Endothelial cell of umbilical vein (primary cell): ENCODE measurements around the gene ARMC7. TPM values are rescaled to one million over a fixed set of nuclear protein-coding genes. Genes with fewer than 3 reads are reported as not detected.

Experiments
- BruUV-seq: library from RNA; stranded (reverse); fragments of 400-500 nt; replicated peaks from 2 replicates; lab custom pipeline; 2021; lab: Mats Ljungman, UMichigan
- CTCF ChIA-PET: fragments of 300-600, 350-600 bp; sonication (Branson Sonifier 250); formaldehyde crosslinking; loops from one replicate; lab custom pipeline; 2021; ENCODE audit warnings: antibody characterized with exemption, inconsistent platforms; lab: Charles Lee
- POLR2A ChIA-PET: fragments of 300-600, 350-600 bp; sonication (Branson Sonifier 250); formaldehyde crosslinking; loops from one replicate; lab custom pipeline; 2021; ENCODE audit warnings: antibody characterized with exemption, inconsistent platforms; lab: Charles Lee
- DNase-seq: peaks from one replicate; pipeline ENCODE4 v3.0.0-alpha.2; 2011; ENCODE audit warnings: low read depth, low spot score
- FAIRE-seq: peaks from 2 replicates; lab custom pipeline; 2011; peaks lifted over from hg19 to GRCh38; lab: Jason Lieb, UNC
- H2AFZ ChIP-seq: 2 replicates; pipeline ENCODE4 v1.6.0; 2012; ENCODE audit warnings: low read depth, low read length, control low read depth, inconsistent platforms
- H3K27ac ChIP-seq: 2 replicates; pipeline ENCODE4 v1.5.1; 2011; ENCODE audit warnings: low read depth, mild to moderate bottlenecking, control low read depth, low read length, moderate library complexity; ENCODE audit not compliant: insufficient read depth
- H3K27me3 ChIP-seq, 2 experiments: 2 replicates each; pipeline versions ENCODE4 v1.6.0 to v1.6.1; 2011; ENCODE audit warnings: low read length in 2 of 2, mixed read lengths in 1 of 2; ENCODE audit not compliant: control insufficient read depth in 2 of 2, insufficient read depth in 2 of 2
- H3K36me3 ChIP-seq, 2 experiments: 2 replicates in 1 of 2; 3 replicates in 1 of 2; pipeline ENCODE4 v1.5.1; 2011; ENCODE audit warnings: low read length in 2 of 2, mild to moderate bottlenecking in 1 of 2, moderate library complexity in 1 of 2; ENCODE audit not compliant: control insufficient read depth in 2 of 2, insufficient read depth in 2 of 2; ENCODE audit errors: extremely low read depth in 1 of 2
- H3K4me1 ChIP-seq: 3 replicates; pipeline ENCODE4 v1.5.1; 2011; ENCODE audit warnings: mild to moderate bottlenecking, low read length; ENCODE audit not compliant: control insufficient read depth, insufficient read depth; ENCODE audit errors: extremely low read depth
- H3K4me2 ChIP-seq: 2 replicates; pipeline ENCODE4 v1.6.1; 2011; ENCODE audit warnings: low read length, control low read depth, mixed read lengths; ENCODE audit not compliant: insufficient read depth
- H3K4me3 ChIP-seq, 3 experiments: fragments of 200-600 bp in 1 of 3; sonication (generic), shearing (Covaris generic) in 1 of 3; replicated peaks in 1 of 3; 2 replicates each; pipeline ENCODE4 v1.5.1; 2011 to 2016; ENCODE audit warnings: control low read depth in 3 of 3, low read length in 3 of 3, mild to moderate bottlenecking in 2 of 3, inconsistent platforms in 1 of 3, low read depth in 1 of 3, moderate library complexity in 1 of 3; ENCODE audit not compliant: insufficient read depth in 1 of 3
- H3K79me2 ChIP-seq: 2 replicates; pipeline ENCODE4 v1.6.0; 2012; ENCODE audit warnings: low read length, inconsistent platforms; ENCODE audit not compliant: control insufficient read depth, insufficient read depth
- H3K9ac ChIP-seq: replicated peaks from 2 replicates; pipeline ENCODE3; 2011; ENCODE audit warnings: low read length, control low read depth; ENCODE audit not compliant: insufficient read depth; ENCODE audit errors: extremely low read depth
- H3K9me1 ChIP-seq: replicated peaks from 3 replicates; pipeline ENCODE4 v1.6.0; 2011; ENCODE audit warnings: mild to moderate bottlenecking, low read length; ENCODE audit not compliant: control insufficient read depth, insufficient read depth; ENCODE audit errors: extremely low read depth
- H3K9me3 ChIP-seq: replicated peaks from 2 replicates; pipeline ENCODE4 v1.5.1; 2012; ENCODE audit warnings: low read length, inconsistent platforms; ENCODE audit not compliant: control insufficient read depth, insufficient read depth
- H4K20me1 ChIP-seq: replicated peaks from 2 replicates; pipeline ENCODE3; 2011; ENCODE audit warnings: mild to moderate bottlenecking, low read length; ENCODE audit not compliant: control insufficient read depth, insufficient read depth; ENCODE audit errors: extremely low read depth
- CTCF ChIP-seq, 2 donors: IDR thresholded peaks; 1 replicate in 1 of 2; 2 replicates in 1 of 2; pipeline ENCODE4 v1.5.1; 2011; ENCODE audit warnings: low read length in 2 of 2, mild to moderate bottlenecking in 2 of 2, moderate library complexity in 2 of 2, control low read depth in 1 of 2, inconsistent platforms in 1 of 2, low read depth in 1 of 2; ENCODE audit not compliant: insufficient read depth in 1 of 2; ENCODE audit errors: extremely low read depth in 1 of 2
- EZH2 ChIP-seq: IDR thresholded peaks from 2 replicates; pipeline ENCODE4 v1.6.1; 2012; ENCODE audit warnings: borderline replicate concordance, low read depth, mild to moderate bottlenecking, moderate library complexity, low read length, inconsistent platforms; ENCODE audit not compliant: severe bottlenecking
- FOS ChIP-seq: IDR thresholded peaks from 2 replicates; pipeline ENCODE4 v1.6.1; 2011; ENCODE audit warnings: mild to moderate bottlenecking, low read length, moderate library complexity, borderline replicate concordance; ENCODE audit not compliant: insufficient read depth
- GATA2 ChIP-seq: IDR thresholded peaks from 2 replicates; pipeline ENCODE4 v1.7.0; 2011; ENCODE audit warnings: low read depth, mild to moderate bottlenecking, moderate library complexity, mixed read lengths, low read length; ENCODE audit not compliant: insufficient read length, insufficient read depth
- JUN ChIP-seq: IDR thresholded peaks from 2 replicates; pipeline ENCODE4 v1.6.1; 2011; ENCODE audit warnings: borderline replicate concordance, low read depth; ENCODE audit not compliant: insufficient read length, insufficient read depth
- MAX ChIP-seq: IDR thresholded peaks from 2 replicates; pipeline ENCODE4 v1.6.1; 2011; ENCODE audit not compliant: insufficient read depth, insufficient read length
- MYC ChIP-seq: IDR thresholded peaks from one replicate; pipeline ENCODE4 v1.6.1; 2011; ENCODE audit warnings: mild to moderate bottlenecking, low read depth, low read length
- POLR2A ChIP-seq: IDR thresholded peaks from 2 replicates; pipeline ENCODE4 v1.6.1; 2012; ENCODE audit warnings: low read depth, mild to moderate bottlenecking, control low read depth, low read length
- POLR2AphosphoS5 ChIP-seq: IDR thresholded peaks from 2 replicates; pipeline ENCODE4 v1.6.1; 2012; ENCODE audit warnings: low read depth, mild to moderate bottlenecking, control low read depth, low read length, moderate library complexity; ENCODE audit not compliant: insufficient read depth
- dilution Hi-C: fragments of 300-500 bp; cut with MboI; formaldehyde crosslinking; loops from one replicate; pipeline ENCODE4 v1.15.0; 2019; ENCODE audit warnings: low sequenced_read_pairs; ENCODE audit not compliant: extremely low pct_ligation_motif_present
- intact Hi-C: fragments of 100-400 bp; cut with micrococcal nuclease; formaldehyde crosslinking; loops from one replicate; pipeline ENCODE4 v1.10.0; 2022
- polyA plus RNA-seq, 4 experiments: library from polyadenylated mRNA; depleted of rRNA in 3 of 4; stranded (reverse) in 3 of 4; unstranded in 1 of 4; fragments of >200 nt; gene quantifications; 2 replicates each; pipeline versions ENCODE4 v1.2.1 to v1.2.3, GENCODE V29; 2011 to 2012; ENCODE audit warnings: missing spikeins in 1 of 4
- total RNA-seq: library from RNA; stranded (reverse); gene quantifications from 2 replicates; pipeline ENCODE4 v1.2.3, GENCODE V29; 2021

Gene ARMC7
- total and polyA plus RNA-seq, 2 donors (not counting 3 experiments of a cell fraction or from before 2014, with no cell fraction given), result 11.8 to 15.7 TPM

DNA sequence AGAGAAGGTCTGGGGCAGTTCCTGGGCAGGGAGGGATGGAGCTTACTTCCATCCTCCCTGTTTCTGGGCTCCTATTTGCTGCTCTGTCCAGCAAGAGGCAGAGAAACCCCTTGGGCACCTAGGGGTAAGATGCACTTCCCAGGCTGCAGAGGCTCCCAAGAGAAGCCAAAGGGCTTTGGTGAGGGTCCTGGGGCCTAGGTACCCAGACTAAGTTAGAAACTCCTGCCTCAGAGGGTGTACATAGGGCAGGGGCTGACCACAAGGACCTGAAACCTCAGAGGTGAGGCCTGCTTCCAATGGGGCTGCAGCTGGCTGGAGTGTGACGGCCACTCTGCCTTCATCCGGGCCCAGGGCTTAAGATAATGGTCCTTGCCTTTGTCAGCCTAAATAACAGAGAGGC lies 1.6 kb upstream of the ARMC7 start:
- H3K9me3 ChIP-seq, result no peaks in the 10 kb centered on the region
- H3K27ac ChIP-seq, result no peak overlapping the region
- H3K4me2 ChIP-seq, result no peak overlapping the region
- H3K4me3 ChIP-seq, result no peak overlapping the region
- H3K36me3 ChIP-seq, result no peaks in the 10 kb centered on the region
- no peak overlapping the region for H2AFZ ChIP-seq
- DNase-seq (no peak), FAIRE-seq (no peak)
- dilution Hi-C loops (no loop called here), intact Hi-C loops (loop anchor here (5.0 kb wide), 2 partner anchors 61 to 74 kb away; partner anchors contain the start of genes ATP5PD, KCTD2 and SUMO2)
- H3K9ac ChIP-seq, result no peak overlapping the region
- peaks cover 18% of the 10 kb centered on the region for H3K4me1 ChIP-seq
- ChIA-PET POLR2A (no interaction called here), CTCF (interaction anchor here (4.3 to 5.1 kb wide), 2 partner anchors 20 to 46 kb away, joined by 35 to 80 read pairs; partner anchors contain the start of gene SLC16A5)
- H3K9me1 ChIP-seq, result no peaks in the 10 kb centered on the region
- H3K27me3 ChIP-seq, result no peaks in the 10 kb centered on the region
- H4K20me1 ChIP-seq, result no peaks in the 10 kb centered on the region
- no peak for TF ChIP-seq POLR2A
- TF ChIP-seq GATA2, result no peak
- TF ChIP-seq MAX, result no peak
- no peak for TF ChIP-seq POLR2AphosphoS5
- TF ChIP-seq JUN, result no peak
- TF ChIP-seq MYC, result no peak
- no peak for TF ChIP-seq CTCF (IDR thresholded peaks at IDR 0.05; ENCODE audit: extremely low read depth in 1 of 2, insufficient read depth in 1 of 2, low read depth in 1 of 2, low read length in 2 of 2)
- no peak for TF ChIP-seq EZH2
- TF ChIP-seq FOS, result no peak
- no peaks in the 10 kb centered on the region for H3K79me2 ChIP-seq
- no TSS peak for BruUV-seq
